HG03520 (cell line): ENCODE measurements around the gene LYST.

Experiments
- ATAC-seq: cut with Tn5 transposase; IDR thresholded peaks from one replicate; pipeline ENCODE4 v1.9.1; 2021; ENCODE audit warnings: mild to moderate bottlenecking, moderate library complexity; ENCODE audit not compliant: unreplicated experiment

LYST gene

DNA sequence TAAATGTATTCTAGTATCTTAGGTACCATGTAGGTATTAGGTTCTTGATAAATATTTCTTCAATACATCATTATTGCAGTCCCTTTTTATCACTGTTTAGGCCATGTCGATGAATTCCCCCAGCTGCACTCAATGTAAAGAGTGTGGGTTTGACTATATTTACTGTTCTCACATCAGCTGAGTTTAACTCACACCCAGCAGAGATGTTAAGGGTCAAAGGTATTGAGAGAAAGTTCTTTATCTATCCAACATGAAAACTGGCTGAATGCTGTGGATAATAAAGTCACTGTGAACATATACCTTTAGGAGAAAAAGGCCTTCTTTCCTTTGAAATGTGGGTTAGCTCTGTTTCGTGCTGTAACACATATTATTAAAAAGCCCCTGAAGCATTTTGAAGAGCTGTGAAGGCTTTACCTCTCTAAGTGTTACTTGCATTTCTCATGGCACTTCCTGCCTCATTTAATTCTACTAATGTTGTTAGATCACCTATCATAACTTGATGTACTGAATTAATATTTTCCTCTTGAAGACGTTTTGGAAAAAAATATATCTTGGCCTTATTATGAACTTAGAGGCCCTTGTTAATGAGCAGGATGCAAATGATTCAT is 19.1 kb upstream of the LYST start:
- ATAC-seq, result no peak

DNA sequence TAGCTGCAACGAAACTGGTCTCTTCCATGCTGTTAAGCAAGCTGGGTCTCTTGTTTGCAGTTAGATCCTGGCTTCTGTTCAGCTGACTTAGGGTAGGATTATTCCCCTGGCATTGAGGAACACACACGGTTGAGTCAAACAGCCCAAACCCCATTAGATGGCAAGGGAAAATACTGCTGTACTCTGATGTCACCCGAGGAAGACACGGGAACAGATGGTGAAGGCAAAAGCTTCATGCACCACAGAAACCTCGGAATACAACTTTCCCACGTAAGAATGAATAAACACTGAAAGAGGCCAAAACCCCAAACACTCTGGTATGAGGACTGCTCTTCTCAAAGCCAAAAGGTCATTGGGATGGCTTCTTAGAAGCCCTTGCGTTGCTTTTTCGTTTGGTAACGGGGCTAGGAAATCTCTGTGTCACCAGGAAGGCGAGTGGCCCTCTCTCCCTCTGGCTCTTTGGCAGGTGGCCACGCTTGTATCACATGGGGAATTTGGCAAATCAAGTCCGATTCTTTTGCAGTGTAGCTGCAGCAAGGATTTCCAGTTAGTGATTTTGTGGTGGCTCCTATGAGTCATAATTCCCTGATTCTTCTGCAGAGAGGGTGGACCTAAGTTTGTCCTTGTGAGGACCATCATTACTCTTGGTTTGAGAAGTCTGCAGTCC is 16.7 kb upstream of the LYST start:
- no peak for ATAC-seq

DNA sequence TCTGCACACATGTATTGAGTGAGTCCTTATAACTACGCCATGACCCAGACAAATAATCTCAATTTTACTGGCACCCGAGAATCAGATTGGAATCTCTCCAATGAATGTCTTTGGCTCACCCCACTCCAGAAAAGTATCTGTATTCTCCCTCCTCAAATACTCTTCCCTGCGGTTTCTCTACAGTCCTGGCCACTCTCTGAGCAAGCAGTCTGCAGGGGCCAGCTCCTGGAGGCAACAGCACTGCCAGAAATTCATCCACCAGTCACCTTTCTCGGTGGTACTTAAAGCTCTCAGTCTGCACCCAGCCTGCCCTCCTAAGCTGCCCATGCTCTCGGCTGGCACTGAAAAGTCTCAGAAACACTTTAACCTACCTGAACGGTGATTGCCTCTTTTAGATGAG is 16.1 kb upstream of the LYST start:
- no peak for ATAC-seq

DNA sequence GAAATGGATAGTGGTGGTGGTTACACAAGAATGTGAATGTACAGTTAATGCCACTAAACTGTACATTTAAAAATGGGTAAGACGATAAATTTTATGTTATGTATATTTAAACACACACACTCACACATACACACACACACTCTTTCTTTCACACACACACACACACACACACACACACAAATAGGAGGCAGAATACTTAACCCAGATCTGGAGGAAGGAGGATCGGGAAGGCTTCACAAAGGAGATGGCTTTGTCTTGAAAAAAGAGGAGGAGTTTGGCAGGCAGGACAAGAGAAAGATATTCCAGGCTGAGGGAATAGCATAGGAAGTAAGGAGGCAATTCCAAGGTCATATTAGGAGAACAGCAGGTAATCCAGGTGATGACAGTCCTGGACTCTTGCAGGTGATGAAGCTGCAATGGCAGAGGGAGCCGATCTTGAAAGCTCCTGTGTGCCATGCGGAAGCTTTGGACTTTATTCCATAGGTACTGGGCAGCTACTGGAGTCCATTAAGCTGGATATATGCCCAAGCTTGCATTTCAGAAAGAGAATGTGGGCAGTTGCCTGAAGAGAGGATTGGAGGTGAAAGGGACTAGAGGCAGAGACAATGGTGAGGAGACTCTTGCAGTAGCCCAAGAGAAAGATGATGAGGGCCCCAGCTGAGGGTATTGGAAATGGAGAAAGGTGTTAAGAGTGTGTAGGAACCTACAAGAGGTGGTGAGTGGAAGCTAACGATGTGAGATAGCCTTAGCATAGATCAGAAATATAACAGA is 15.4 kb upstream of the LYST start:
- ATAC-seq, result no peak

DNA sequence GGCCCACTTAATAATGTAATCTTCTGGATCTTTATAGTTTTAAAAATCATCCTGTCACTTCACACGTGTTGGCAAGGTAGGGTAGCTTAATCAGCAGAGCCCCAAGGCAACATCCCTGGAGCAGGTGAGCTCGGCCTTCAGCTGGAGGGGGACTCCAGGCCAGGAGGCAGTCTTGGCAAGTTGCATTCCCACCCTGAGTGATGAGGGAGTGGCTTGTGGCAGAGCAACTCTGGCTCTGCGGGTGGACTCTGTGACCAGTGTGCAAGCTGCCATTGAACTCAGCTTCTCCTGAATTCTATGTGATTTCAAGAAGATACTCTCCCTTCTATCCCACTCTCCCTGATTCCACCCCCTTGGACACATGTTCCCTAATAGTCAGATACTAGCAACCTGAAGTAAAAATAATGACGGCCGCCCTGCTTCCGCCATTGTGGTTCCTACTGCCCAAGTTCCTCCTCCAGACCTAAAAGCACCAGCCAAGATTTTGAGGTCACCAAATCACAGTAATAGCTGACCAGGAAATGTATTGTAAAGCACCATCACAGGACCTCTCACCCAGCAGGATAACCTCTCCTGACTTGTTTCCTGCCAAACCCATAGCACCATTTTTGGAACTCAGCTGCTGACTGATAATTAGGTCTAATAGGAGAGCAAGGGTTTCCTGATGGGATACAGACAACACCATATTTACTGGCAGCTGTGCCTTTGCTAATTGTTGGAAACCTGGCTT is 11.5 kb upstream of the LYST start:
- ATAC-seq, result no peak

DNA sequence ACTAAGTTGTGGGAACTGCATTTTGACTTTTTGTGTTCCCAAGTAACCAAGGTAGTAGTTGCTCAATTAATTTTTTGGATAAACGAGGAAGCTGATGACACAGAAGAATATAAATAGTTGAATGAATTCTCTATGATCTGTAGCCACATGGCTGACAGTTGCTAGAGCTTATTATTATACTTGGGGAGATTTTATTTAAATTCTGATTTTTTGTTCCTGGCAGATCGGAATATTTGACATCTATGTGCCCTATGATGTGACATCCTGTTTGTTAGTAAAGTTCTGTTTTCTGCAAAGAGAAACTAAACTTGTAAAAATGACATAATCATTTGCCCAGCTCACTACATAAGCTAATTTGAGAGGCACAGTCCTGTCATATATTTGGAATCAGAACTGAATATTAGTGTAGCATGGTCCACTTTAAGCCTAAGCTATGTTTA is 9.7 kb upstream of the LYST start:
- ATAC-seq, result no peak

DNA sequence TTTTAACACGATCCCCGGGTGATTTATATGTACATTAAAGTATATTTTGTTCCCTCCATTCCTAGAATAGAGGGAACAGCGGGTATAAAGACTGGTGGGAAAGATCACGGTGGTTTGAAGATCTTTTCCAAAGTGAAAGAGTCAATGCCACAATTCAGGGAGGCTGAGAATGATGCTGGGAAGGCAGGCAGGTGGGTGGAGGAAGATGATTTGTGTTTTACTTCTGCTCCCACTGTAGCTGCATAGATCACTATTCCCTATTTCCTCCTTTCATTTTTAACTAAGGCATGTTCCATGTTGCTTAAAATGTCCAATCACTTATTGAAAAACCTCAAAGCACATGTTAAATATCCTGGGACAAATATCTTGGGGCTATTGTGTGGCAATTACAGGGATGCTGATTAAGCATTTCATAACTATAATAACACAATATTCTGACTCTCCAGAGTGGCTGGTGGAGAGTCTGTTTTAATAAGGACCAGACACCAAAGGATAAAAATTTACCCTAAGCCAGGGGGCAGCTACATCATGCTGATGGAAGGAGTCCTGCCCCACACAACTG is 8.4 kb upstream of the LYST start:
- ATAC-seq, result no peak

DNA sequence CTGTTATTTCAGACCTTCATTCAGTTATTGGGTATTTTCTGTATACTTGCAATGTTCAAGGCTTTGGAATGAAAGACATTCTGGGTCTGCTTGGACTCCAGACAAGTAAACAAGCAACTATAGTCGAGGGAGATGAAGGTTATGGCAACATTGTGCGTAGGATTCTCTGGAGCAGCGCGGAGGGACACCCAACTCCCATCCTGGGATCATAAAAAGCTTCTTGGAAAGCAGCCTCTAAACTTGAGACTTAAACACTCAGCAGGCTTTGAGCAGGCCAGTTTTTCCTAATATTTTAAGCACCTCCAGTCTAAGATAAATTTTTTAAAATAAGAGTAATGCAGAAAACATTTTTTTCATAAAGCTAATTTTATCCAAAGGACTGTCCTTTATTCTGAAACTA is 7.6 kb upstream of the LYST start:
- ATAC-seq, result no peak

DNA sequence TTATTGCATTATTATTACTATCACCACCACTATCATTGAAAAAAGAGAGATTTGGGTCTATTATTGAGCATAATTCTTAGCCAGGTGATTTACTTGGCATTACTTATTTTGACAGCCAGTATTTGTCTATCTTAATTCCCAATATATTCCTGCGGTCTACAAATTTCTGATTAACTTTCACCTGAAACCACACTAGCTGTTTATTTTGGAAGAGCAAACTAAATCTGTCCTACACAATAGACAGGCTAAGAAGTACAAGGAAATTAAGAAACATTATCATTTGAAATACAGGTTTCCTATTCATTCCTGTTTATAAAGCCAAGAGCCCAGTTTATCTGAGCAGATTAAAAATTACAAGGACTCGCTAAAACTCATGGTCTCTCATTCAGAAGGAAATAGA is 6.9 kb upstream of the LYST start:
- ATAC-seq, result no peak

DNA sequence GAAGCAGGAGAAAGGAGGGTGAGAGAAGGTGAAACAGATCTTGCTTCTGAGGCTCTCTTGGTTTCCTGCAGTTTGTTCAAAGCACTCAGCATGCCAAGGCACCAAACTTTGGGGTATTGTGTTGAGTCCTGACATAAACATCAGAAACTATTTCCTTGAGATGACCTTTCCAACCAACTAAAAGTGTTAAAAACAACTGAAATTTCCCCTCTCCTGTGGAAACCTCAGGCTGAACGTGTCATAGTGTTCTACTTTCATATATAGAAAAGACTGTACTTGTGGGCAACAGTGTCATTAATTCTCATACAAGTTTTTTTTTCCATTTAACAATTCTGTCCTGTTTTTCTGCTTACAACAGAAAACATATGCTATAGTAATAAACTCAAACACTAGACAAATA is 6.3 kb upstream of the LYST start:
- ATAC-seq, result no peak

DNA sequence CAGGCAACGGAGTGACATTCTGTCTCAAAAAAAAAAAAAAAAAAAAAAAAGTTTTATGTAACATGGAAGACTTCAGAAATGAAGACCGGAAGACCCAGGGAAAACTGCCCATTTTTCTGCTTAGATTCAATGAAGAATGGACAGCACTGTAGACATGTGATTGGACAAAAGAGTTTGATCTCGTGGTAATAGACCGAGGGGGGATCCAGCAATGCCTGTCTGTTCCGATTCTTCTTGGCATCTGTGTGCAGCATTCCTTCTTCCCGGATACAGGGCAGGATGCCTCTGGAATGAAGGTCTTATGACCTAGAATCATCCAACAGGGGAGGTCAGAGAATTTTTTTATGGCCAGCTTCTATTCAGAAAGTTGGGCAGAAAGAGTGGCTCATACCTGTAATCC is 5.6 kb upstream of the LYST start:
- ATAC-seq, result no peak

DNA sequence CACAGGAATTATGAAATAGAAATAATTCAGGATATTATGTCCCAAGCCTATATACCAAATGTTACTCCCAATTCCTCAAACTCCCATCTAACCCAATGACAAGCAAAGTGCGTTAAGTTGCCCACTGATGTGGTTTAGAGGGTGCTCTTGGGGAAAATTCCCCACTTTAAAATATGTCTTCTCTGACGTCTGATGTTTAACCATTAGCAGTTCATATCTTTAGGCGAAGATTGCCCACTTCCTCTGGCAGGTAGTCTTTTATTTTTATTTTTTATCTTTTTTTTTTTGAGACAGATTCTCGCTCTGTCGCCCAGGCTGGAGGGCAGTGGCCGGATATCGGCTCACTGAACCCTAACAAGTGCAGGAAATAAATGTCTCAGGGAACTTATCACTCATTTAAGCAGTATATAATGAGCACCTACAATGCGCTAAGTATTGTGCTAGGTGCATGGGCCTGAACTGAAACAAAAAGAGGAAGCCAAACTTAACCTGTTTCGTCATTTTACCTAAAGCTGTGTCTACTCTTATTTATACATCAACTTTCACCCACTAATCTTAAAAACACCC is 1.3 kb upstream of the LYST start:
- ATAC-seq, result no peak

DNA sequence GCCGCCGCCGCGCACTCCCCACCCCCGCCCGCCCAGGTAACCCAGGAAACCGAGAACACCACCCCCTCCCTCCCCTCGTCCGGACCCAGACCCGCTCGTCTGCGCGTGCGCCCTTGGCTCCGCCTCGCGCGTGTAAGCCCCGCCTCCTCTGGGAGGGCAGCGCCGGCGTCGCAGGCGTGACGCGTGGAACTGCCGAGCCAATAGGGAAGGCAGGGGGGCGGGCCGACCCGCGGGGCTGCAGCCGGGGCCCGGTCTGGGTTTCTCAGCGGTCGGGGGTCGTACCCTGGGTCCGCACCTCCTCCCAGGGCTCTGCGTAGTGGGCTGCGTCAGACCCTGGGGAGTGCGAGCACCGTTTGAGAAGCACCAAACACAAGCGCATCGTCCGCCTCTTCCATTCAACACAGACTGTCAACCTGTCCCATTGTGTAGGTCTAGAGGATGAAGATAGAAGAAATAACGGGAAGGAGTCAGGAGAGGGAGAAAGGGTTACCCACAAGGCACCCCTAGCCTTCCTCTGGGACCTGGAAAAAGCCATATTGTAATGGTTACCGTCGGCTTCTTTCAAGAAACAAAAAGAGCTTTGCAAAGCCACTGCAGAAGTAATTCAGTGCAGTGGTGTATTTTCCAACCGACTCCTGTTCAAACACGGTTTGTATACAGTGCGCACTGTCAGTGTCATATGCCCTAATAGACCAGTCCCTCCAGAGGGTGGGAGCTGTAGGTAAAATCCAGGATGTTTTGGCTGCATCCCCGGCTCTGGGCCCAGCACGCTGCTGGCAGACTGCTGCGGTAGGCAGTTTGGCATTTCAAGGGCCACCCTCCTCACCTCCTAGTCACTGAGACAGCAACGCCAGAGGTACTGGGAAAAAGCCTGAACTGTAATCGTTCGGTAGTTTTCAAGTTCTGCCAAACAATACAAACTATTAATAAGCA is 473 bp upstream of the LYST start:
- ATAC-seq, result peak; percentile 68

DNA sequence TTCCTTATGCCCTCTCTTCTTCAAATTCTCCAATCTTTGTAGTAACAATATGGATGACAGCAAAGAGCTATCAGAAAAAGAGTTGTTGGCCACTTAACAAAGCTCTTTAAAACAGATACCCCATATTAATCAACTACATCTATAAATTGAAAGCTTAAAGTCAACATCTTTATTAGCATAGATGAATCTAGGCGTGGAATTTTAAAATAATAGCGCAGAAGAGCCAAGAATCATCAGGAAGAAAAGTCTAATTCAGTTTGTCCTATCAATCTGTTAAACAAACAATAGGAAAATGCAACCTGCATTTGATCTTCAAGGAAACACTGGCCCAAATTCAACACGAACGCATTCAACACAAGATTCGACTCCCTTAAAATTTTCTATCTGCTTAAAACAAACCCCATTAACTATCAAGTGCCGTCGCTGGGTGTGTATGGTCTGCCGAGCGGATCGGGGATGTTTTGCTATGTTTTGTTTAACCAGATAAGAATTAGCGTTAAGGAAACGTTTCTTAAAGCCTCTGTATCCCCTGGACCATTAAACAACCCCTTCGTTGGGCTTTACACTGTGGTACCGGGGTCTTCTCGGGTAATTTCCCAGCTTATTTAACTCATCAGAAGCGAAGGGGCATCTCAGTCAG is 1.0 kb downstream of the LYST start:
- peak; percentile 6 for ATAC-seq

DNA sequence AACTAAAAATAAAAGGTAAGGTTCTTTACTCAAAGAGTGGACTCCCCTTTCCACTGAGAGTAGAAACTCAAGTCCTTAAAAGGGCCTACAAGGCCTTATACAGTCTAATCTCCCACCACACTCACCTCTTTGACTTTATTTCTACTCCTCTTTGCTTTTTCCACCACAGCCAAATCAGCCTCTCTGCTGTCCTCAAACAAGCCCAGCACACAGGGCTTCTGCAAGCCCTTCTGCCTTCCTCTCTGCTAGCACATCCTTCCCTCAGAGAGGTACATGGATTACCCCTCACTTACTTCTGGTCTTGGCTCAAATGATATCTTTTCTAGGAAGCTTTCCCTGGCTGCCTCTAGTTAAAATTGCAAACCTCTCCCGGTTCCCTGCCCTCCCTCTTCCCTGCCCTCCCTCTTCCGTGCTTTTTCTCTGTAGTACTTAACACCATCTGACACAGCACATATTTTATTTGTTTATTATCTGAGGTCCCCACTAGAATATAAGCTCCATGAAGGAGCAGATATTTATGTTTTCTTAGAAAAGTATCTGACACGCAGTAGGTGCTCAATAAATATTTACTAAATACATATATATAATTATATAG is 1.7 kb downstream of the LYST start:
- ATAC-seq, result no peak

DNA sequence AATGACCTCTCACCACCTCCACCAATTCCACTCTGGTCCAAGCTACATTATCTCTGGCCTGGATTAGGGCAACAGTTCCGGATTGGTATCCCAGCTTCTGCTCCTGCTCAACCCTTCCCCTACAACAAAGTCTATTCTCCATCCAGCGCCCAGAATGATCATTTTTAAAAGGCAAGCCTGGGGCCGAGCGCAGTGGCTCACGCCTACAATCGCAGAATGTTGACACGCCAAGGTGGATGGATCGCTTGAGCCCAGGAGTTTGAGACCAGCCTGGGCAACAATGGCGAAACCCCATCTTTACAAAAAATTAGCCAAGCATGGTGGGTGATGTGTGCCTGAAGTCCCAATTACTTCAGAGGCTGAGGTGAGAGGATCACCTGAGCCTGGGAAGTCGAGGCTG is 2.2 kb downstream of the LYST start:
- ATAC-seq, result no peak

DNA sequence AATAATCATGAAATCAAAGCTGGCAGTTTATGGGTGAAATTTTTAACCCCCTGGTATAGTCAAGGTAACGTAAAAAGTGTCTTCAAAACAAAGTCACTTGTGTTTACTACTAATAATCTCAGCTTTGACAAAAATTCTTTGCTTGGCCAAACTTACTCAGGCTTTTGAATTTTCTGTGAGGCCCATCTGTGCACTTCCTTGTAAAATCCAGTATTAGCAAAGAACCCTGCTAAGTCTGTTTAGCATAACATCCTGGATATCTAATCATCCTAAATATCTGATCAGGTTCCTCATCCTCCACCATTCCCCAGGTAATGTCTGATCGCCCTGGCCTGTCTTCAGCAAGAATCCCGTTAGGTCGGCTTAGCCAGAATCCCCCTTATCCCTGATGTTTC is 3.0 kb downstream of the LYST start:
- ATAC-seq, result no peak

DNA sequence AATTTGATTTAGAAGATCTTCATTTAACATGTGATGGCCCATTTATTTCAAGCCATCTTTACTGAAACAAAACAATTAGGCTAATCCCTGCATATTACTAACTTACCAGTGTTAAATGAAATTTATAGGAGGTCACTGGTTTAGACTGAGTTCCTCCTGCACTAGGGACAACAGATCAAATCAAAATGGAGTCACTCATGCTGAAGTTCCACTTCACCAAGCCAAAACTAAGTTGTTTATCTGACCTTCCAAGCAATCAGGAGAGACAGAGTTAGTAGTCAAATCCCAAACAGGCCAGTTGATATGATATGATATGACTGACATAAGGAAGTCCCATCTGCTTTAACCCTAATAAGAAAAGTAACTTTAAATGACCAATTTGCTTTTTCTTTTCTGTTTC is 4.8 kb downstream of the LYST start:
- ATAC-seq, result no peak

DNA sequence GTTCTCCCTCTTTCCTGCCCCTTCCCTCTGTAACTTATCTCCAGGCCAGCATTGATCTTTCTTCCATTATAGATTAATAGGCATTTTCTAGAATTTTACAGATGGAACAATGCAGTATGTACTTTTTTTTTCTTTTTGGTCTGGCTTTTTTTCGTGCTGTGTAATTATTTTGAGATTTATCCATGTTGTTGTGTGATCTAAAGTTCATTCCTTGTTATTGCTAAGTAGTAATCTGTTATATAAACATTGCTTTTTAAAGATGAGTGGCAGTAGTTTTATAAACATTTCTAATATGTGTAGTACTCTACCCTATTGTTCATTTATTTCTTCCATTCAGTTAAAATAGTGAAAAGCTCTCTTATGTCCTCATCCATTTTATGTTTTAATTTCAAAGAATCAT is 5.9 kb downstream of the LYST start:
- no peak for ATAC-seq
